LNCaP clone FGC (cell line): ENCODE results near the gene MORN1.
"Not testable (repeated sequence)": the region's sequence is repeated elsewhere in the genome, so short reads cannot be mapped to it uniquely, and the experiment has no call there.

Experiments used
- DNase-seq: peaks from one replicate; pipeline ENCODE4 v3.0.0-alpha.2; 2011; ENCODE audit warnings: low read depth
- H3K4me3 ChIP-seq: 2 replicates; pipeline ENCODE4 v1.5.1; 2011; ENCODE audit warnings: mild to moderate bottlenecking, low read depth, low read length, control low read depth
- CTCF ChIP-seq: IDR thresholded peaks from 2 replicates; pipeline ENCODE4 v1.5.1; 2012; ENCODE audit warnings: mild to moderate bottlenecking; ENCODE audit not compliant: control insufficient read depth, insufficient read depth; ENCODE audit errors: extremely low read depth

Gene MORN1

GRCh38 chr1:2391041-2391930, at the start of gene MORN1, which contains the start of gene RER1:
Gene MORN1, minus strand, starts transcription at chr1:2391554. Its CDS starts 21 bp downstream, at chr1:2391533.
Gene RER1, plus strand, starts transcription at chr1:2391841. Its CDS starts 3,950 bp downstream, at chr1:2395791.
- peak within 1 kb of the TSS; percentile 98 for H3K4me3 ChIP-seq
- DNase-seq, result peak; percentile 95
- no peak for TF ChIP-seq CTCF

- not testable (repeated sequence) for DNase-seq, H3K4me3 ChIP-seq
Measured at GRCh38 chr1:2440346-2440745, 49.0 kb upstream of the MORN1 start.

DNA sequence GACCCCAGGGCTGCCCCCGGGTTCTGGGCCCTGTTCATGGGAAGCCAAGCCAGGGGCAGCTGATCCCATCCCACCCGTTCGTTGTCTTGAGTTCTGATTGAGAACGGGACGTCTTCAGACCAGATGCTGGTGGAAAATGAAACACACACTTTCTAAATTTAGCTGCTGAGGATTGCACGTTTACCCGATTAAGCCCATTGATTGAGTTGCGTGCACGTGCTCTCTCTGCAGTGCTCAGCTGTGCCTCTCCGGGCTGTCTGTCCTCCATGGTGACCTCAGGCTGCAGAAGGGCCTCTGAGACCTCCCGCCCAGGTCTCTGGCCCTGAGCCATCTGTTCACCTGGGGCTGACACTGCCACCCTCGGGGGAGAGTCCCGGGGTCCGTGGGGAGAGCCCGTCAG, 48.0 kb upstream of the MORN1 start:
- no peak overlapping the region for H3K4me3 ChIP-seq
- DNase-seq, result no peak
- no peak for TF ChIP-seq CTCF

GRCh38 chr1:2438641-2439040, 47.3 kb upstream of the MORN1 start:
- DNase-seq, result no peak
- no peak overlapping the region for H3K4me3 ChIP-seq
- no peak for TF ChIP-seq CTCF

GRCh38 chr1:2438038-2438437, 46.7 kb upstream of the MORN1 start:
- no peak overlapping the region for H3K4me3 ChIP-seq
- peak; percentile 83 for DNase-seq
- TF ChIP-seq CTCF, result no peak

GRCh38 chr1:2437617-2438016, 46.3 kb upstream of the MORN1 start:
- TF ChIP-seq CTCF, result no peak
- DNase-seq, result no peak
- H3K4me3 ChIP-seq, result no peak overlapping the region

GRCh38 chr1:2436876-2437275, 45.5 kb upstream of the MORN1 start:
- no peak for DNase-seq
- no peak for TF ChIP-seq CTCF
- H3K4me3 ChIP-seq, result no peak overlapping the region
